ENCODE results near the gene ATG9B.

GRCh38 chr7:151059367-151060112 lies 35.2 kb upstream of the ATG9B start, which contains the start of gene SLC4A2:
- TF ChIP-seq SMC3 (IDR thresholded peaks at IDR 0.05; ENCODE audit: low read depth, low read length) = no peak
- TF ChIP-seq MAX (IDR thresholded peaks at IDR 0.05; ENCODE audit: low read depth) = no peak
- peak; percentile 27 for TF ChIP-seq TAF1 (IDR thresholded peaks at IDR 0.05; ENCODE audit: borderline replicate concordance, low read depth, low read length)
- peak; percentile 67 for TF ChIP-seq CTCF (IDR thresholded peaks at IDR 0.05)
- TF ChIP-seq RFX5 (IDR thresholded peaks at IDR 0.05; ENCODE audit: low read length) = no peak
- peak; percentile 44 for TF ChIP-seq POLR2AphosphoS5 (IDR thresholded peaks at IDR 0.05; ENCODE audit: low read depth, low read length)
- 0 out of 2 replicates have a peak, but pooled peaks have one; percentile 9 for TF ChIP-seq YY1 (IDR thresholded peaks at IDR 0.05; ENCODE audit: low read depth)
- TF ChIP-seq SIN3A (IDR thresholded peaks at IDR 0.05; ENCODE audit: borderline replicate concordance, low read depth, low read length) = peak; percentile 26; the same call in 1 of the 2 replicates
- TF ChIP-seq USF2 (IDR thresholded peaks at IDR 0.05; ENCODE audit: borderline replicate concordance, low read depth, low read length) = no peak
- TF ChIP-seq GATA2 (CRISPR knock-in tag; IDR thresholded peaks at IDR 0.05) = no peak
- no peak for TF ChIP-seq FOSL2 (IDR thresholded peaks at IDR 0.05; ENCODE audit: borderline replicate concordance, low read depth)
- TF ChIP-seq, protein P1, sequence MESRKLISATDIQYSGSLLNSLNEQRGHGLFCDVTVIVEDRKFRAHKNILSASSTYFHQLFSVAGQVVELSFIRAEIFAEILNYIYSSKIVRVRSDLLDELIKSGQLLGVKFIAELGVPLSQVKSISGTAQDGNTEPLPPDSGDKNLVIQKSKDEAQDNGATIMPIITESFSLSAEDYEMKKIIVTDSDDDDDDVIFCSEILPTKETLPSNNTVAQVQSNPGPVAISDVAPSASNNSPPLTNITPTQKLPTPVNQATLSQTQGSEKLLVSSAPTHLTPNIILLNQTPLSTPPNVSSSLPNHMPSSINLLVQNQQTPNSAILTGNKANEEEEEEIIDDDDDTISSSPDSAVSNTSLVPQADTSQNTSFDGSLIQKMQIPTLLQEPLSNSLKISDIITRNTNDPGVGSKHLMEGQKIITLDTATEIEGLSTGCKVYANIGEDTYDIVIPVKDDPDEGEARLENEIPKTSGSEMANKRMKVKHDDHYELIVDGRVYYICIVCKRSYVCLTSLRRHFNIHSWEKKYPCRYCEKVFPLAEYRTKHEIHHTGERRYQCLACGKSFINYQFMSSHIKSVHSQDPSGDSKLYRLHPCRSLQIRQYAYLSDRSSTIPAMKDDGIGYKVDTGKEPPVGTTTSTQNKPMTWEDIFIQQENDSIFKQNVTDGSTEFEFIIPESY (IDR thresholded peaks at IDR 0.05; ENCODE audit: borderline replicate concordance, low read depth) = no peak
